ENCODE data around the gene SOX13. TPM values are rescaled to one million over a fixed set of nuclear protein-coding genes. Genes with fewer than 3 reads are reported as not detected.

SOX13 gene
- polyA plus RNA-seq, 3 donors = 0.52 TPM; not detected in 2

DNA sequence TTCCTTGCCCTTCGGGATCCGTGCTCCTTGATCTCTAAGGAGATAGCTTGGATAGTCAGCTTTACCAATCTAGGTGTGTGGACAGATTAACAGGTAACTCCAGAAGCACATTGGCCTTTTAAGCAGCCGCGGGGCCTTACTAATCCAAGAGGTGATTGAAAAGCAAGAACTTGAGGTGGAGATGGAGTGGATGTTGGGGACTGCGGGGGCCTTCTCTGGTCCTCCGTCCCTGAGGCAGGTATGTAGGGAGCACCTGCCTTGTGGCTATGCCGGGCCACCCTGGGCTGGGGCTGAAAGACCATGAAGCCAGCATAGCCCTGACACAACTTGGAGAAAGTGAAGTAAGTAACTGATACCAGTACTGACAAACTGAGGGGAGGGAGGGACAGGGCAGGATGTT is 10.6 kb downstream of the SOX13 start:
- no peak overlapping the region for H3K27ac Mint-ChIP-seq
- no peak overlapping the region for H3K4me2 ChIP-seq (replicated peaks; ENCODE audit: extremely low read depth, low read length, poor library complexity, severe bottlenecking)
- no peaks in the 10 kb centered on the region for H3K27me3 ChIP-seq (ENCODE audit: control insufficient read depth in 2 of 2, insufficient read depth in 2 of 2, low read length in 2 of 2)
- H3K9me3 ChIP-seq (replicated peaks in 1 of 2; ENCODE audit: control insufficient read depth in 1 of 2, insufficient read depth in 1 of 2, low read length in 2 of 2) = no peaks in the 10 kb centered on the region
- TF ChIP-seq CTCF (IDR thresholded peaks at IDR 0.05) = no peak
- intact Hi-C loops (cut with micrococcal nuclease) = no loop called here
- H3K36me3 Mint-ChIP-seq = no peaks in the 10 kb centered on the region
- H4K20me1 ChIP-seq (ENCODE audit: insufficient read depth, low read length) = no peaks in the 10 kb centered on the region
- H3K27ac ChIP-seq (ENCODE audit: low read depth in 1 of 2, low read length in 2 of 2) = no peak overlapping the region
- no peaks in the 10 kb centered on the region for H3K36me3 ChIP-seq (replicated peaks in 1 of 2; ENCODE audit: control insufficient read depth in 1 of 2, insufficient read depth in 2 of 2, low read length in 2 of 2)
- H3K4me3 ChIP-seq (replicated peaks in 1 of 3; ENCODE audit: low read depth in 2 of 3, low read length in 3 of 3) = no peak overlapping the region
- 90% methylated on average over 3 of the region's 7 CpGs for WGBS (ENCODE audit: insufficient coverage)
- H3K9me3 Mint-ChIP-seq = no peaks in the 10 kb centered on the region
- DNase-seq = no peak
- no peaks in the 10 kb centered on the region for H3K4me1 Mint-ChIP-seq
- H3K79me2 ChIP-seq (ENCODE audit: insufficient read depth, low read length) = no peaks in the 10 kb centered on the region
- H3K4me1 ChIP-seq (ENCODE audit: control insufficient read depth in 1 of 2, insufficient read depth in 2 of 2, low read length in 2 of 2) = no peaks in the 10 kb centered on the region
- peaks cover 7 to 17% (median 12%) of the 10 kb centered on the region in 3 donors for H3K27me3 Mint-ChIP-seq (ENCODE audit: low read depth in 3 of 3)
- no peak overlapping the region for H3K4me3 Mint-ChIP-seq
- no peak overlapping the region for H3K9ac ChIP-seq (ENCODE audit: insufficient read depth, low read length, poor library complexity, severe bottlenecking)
- no peak overlapping the region for H2AFZ ChIP-seq (ENCODE audit: insufficient read depth, low read depth, low read length, poor library complexity, severe bottlenecking)

DNA sequence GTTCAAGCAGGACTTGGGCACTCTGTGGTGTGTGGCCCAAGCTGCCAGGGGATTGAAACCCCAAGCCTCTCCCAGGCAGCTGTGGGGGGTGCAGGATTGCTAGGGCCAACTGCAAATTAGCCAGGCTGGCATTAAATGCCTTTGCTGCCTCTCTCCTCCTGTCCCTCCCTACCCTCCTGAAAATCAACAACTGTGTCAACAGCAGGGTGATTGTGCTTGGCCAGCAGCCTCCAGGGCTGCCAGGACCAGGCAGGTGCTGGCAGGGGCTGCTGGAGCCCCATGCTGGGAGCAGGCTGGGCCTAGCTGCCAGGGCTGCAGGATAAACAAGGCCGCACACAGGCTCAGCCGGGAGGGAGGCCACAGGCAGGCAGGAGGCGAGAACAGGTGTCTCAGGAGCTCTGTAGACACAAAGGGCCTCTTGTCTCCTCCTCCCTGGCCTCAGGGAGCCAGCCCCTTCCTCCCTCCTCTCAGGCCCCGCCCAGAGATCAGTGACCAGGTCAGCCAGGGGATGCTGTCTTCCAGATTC is 11.4 kb downstream of the SOX13 start:
- peak overlapping the region in 1 of 2 donors; percentile 37 for H3K4me3 Mint-ChIP-seq
- Histone ChIP-seq H3K9ac (ENCODE audit: insufficient read depth, low read length, poor library complexity, severe bottlenecking) (no peak overlapping the region), H3K4me1 (ENCODE audit: control insufficient read depth in 1 of 2, insufficient read depth in 2 of 2, low read length in 2 of 2) (no peaks in the 10 kb centered on the region), H4K20me1 (ENCODE audit: insufficient read depth, low read length) (no peaks in the 10 kb centered on the region), H3K79me2 (ENCODE audit: insufficient read depth, low read length) (no peaks in the 10 kb centered on the region), H3K27ac (ENCODE audit: low read depth in 1 of 2, low read length in 2 of 2) (no peak overlapping the region), H3K4me2 (replicated peaks; ENCODE audit: extremely low read depth, low read length, poor library complexity, severe bottlenecking) (no peak overlapping the region), H3K9me3 (replicated peaks in 1 of 2; ENCODE audit: control insufficient read depth in 1 of 2, insufficient read depth in 1 of 2, low read length in 2 of 2) (no peaks in the 10 kb centered on the region), H3K36me3 (replicated peaks in 1 of 2; ENCODE audit: control insufficient read depth in 1 of 2, insufficient read depth in 2 of 2, low read length in 2 of 2) (no peaks in the 10 kb centered on the region), H3K4me3 (replicated peaks in 1 of 3; ENCODE audit: low read depth in 2 of 3, low read length in 3 of 3) (no peak overlapping the region), H3K27me3 (ENCODE audit: control insufficient read depth in 2 of 2, insufficient read depth in 2 of 2, low read length in 2 of 2) (no peaks in the 10 kb centered on the region), H2AFZ (ENCODE audit: insufficient read depth, low read depth, low read length, poor library complexity, severe bottlenecking) (no peak overlapping the region)
- DNase-seq = no peak
- H3K36me3 Mint-ChIP-seq = no peaks in the 10 kb centered on the region
- TF ChIP-seq CTCF (IDR thresholded peaks at IDR 0.05) = no peak
- no peaks in the 10 kb centered on the region for H3K9me3 Mint-ChIP-seq
- H3K27ac Mint-ChIP-seq = no peak overlapping the region
- no peaks in the 10 kb centered on the region for H3K4me1 Mint-ChIP-seq
- 96% methylated on average over 3 of the region's 4 CpGs for WGBS (ENCODE audit: insufficient coverage)
- peaks cover 4 to 16% (median 8%) of the 10 kb centered on the region in 3 donors for H3K27me3 Mint-ChIP-seq (ENCODE audit: low read depth in 3 of 3)
- intact Hi-C loops (cut with micrococcal nuclease) = no loop called here

All from CD14-positive monocyte (primary cell).